HepG2 (cell line): ENCODE measurements around the gene TULP3. TPM values are rescaled to one million over a fixed set of nuclear protein-coding genes. Genes with fewer than 3 reads are reported as not detected.

ENCODE experiments used
- ATAC-seq: fragments of 200-7000 bp; cut with Tn5 transposase; 3 replicates; pipeline ENCODE4 v1.9.1; 2020; ENCODE audit warnings: mild to moderate bottlenecking, moderate library complexity
- BruUV-seq: library from RNA; stranded (reverse); fragments of 400-500 nt; replicated peaks from 2 replicates; lab custom pipeline; 2021; lab: Mats Ljungman, UMichigan
- CTCF ChIA-PET: fragments of 300-600 bp; formaldehyde crosslinking; extraction: SDS; loops from one replicate; lab custom pipeline; 2021; ENCODE audit warnings: low total read pairs, inconsistent platforms, low intra/inter-chr PET ratio; lab: Yijun Ruan, JAX
- POLR2A ChIA-PET: fragments of 350-600 bp; sonication (Branson Sonifier 250); formaldehyde crosslinking; loops from one replicate; lab custom pipeline; 2020; ENCODE audit warnings: antibody characterized with exemption, inconsistent platforms; lab: Yijun Ruan, JAX
- DNase-seq: peaks from one replicate; pipeline ENCODE4 v3.0.0-alpha.2; 2015; ENCODE audit warnings: low spot score
- FAIRE-seq: peaks from 3 replicates; lab custom pipeline; 2011; peaks lifted over from hg19 to GRCh38; lab: Jason Lieb, UNC
- H2AFZ ChIP-seq: one replicate; pipeline ENCODE4 v1.6.1; 2011; ENCODE audit warnings: low read length, inconsistent platforms
- H3K27ac ChIP-seq: fragments of 300-600 bp; 3 replicates; pipeline ENCODE4 v1.8.0; 2011; ENCODE audit warnings: mixed run types, mild to moderate bottlenecking, mixed read lengths, low read length, inconsistent platforms; ENCODE audit not compliant: insufficient read depth; ENCODE audit errors: extremely low read length
- H3K27me3 ChIP-seq, 2 experiments: fragments of 200-600 bp in 1 of 2; 2 replicates in 1 of 2; 3 replicates in 1 of 2; pipeline versions ENCODE4 v1.6.0 to v1.8.0; 2011; ENCODE audit warnings: low read length in 2 of 2, mild to moderate bottlenecking in 2 of 2, moderate library complexity in 2 of 2, inconsistent platforms in 1 of 2; ENCODE audit not compliant: insufficient read depth in 2 of 2, control insufficient read depth in 1 of 2
- H3K36me3 ChIP-seq, 2 experiments: fragments of 200-600 bp in 1 of 2; replicated peaks in 1 of 2; 2 replicates in 1 of 2; 3 replicates in 1 of 2; pipeline versions ENCODE4 v1.5.1 to v1.8.0; 2011; ENCODE audit warnings: low read length in 2 of 2, inconsistent platforms in 1 of 2; ENCODE audit not compliant: insufficient read depth in 2 of 2, control insufficient read depth in 1 of 2
- H3K4me1 ChIP-seq: 2 replicates; pipeline ENCODE4 v1.5.1; 2012; ENCODE audit warnings: low read length, inconsistent platforms; ENCODE audit not compliant: insufficient read depth
- H3K4me2 ChIP-seq: 2 replicates; pipeline ENCODE4 v1.6.0; 2011; ENCODE audit warnings: low read depth, low read length, inconsistent platforms
- H3K4me3 ChIP-seq, 3 experiments: fragments of 200-600 bp in 1 of 3; sonication (generic), shearing (Covaris generic) in 1 of 3; replicated peaks in 1 of 3; 2 replicates each; pipeline ENCODE4 v1.5.1; 2011 to 2016; ENCODE audit warnings: low read length in 3 of 3, inconsistent platforms in 2 of 3, low read depth in 2 of 3, mild to moderate bottlenecking in 2 of 3, control low read depth in 1 of 3, mixed read lengths in 1 of 3; ENCODE audit not compliant: insufficient read depth in 1 of 3
- H3K79me2 ChIP-seq: one replicate; pipeline ENCODE4 v1.6.1; 2011; ENCODE audit warnings: low read length, inconsistent platforms; ENCODE audit not compliant: insufficient read depth
- H3K9ac ChIP-seq: 2 replicates; pipeline ENCODE4 v1.6.0; 2011; ENCODE audit warnings: mild to moderate bottlenecking, low read depth, low read length, inconsistent platforms; ENCODE audit not compliant: insufficient read depth
- H3K9me3 ChIP-seq: 2 replicates; pipeline ENCODE4 v1.5.1; 2012; ENCODE audit warnings: mild to moderate bottlenecking, low read length
- H4K20me1 ChIP-seq: 2 replicates; pipeline ENCODE4 v1.6.0; 2011; ENCODE audit warnings: inconsistent platforms, mild to moderate bottlenecking, low read length, moderate library complexity; ENCODE audit not compliant: insufficient read depth
- CTCF ChIP-seq: sonication (generic); formaldehyde crosslinking; IDR thresholded peaks from 2 replicates; pipeline ENCODE4 v1.5.0; 2020; ENCODE audit warnings: mild to moderate bottlenecking, missing genetic modification reagents, moderate library complexity
- FOXJ3 ChIP-seq: sonication (generic); formaldehyde crosslinking; IDR thresholded peaks from 2 replicates; pipeline ENCODE4 v1.4.0; 2020; ENCODE audit warnings: missing genetic modification reagents, mild to moderate bottlenecking, borderline replicate concordance
- KLF11 ChIP-seq: IDR thresholded peaks from 2 replicates; pipeline ENCODE4 v1.6.1; 2016; ENCODE audit warnings: missing compliant biosample characterization
- MEIS1 ChIP-seq: sonication (generic); formaldehyde crosslinking; IDR thresholded peaks from 2 replicates; pipeline ENCODE4 v1.9.0; 2021; ENCODE audit warnings: mild to moderate bottlenecking, missing genetic modification reagents, moderate library complexity, borderline replicate concordance
- MTERF4 ChIP-seq: sonication (generic); formaldehyde crosslinking; IDR thresholded peaks from 2 replicates; pipeline ENCODE4 v1.8.0; 2023; ENCODE audit warnings: mild to moderate bottlenecking, missing genetic modification reagents
- REXO4 ChIP-seq: sonication (generic); formaldehyde crosslinking; IDR thresholded peaks from 2 replicates; pipeline ENCODE4 v1.8.0; 2022; ENCODE audit warnings: missing genetic modification reagents, mild to moderate bottlenecking, borderline replicate concordance
- TCF12 ChIP-seq, 2 experiments: fragments of 450-650 bp in 1 of 2; sonication (generic) in 1 of 2; formaldehyde crosslinking in 1 of 2; IDR thresholded peaks; 2 replicates each; pipeline versions ENCODE4 v1.6.1 to v1.8.0; 2017 to 2022; ENCODE audit warnings: antibody characterized with exemption in 1 of 2, mild to moderate bottlenecking in 1 of 2, missing genetic modification reagents in 1 of 2, moderate library complexity in 1 of 2
- ZNF292 ChIP-seq: sonication (generic); formaldehyde crosslinking; IDR thresholded peaks from 2 replicates; pipeline ENCODE4 v1.8.1; 2022; ENCODE audit warnings: mild to moderate bottlenecking, low read depth, missing genetic modification reagents, borderline replicate concordance
- ZNF318 ChIP-seq: sonication (generic); formaldehyde crosslinking; IDR thresholded peaks from 2 replicates; pipeline ENCODE4 v1.4.0; 2020; ENCODE audit warnings: mild to moderate bottlenecking, missing genetic modification reagents
- ZNF569 ChIP-seq: sonication (generic); formaldehyde crosslinking; IDR thresholded peaks from 2 replicates; pipeline ENCODE4 v1.5.0; 2020; ENCODE audit warnings: mild to moderate bottlenecking, missing genetic modification reagents, moderate library complexity, borderline replicate concordance
- ZNF629 ChIP-seq: sonication (generic); formaldehyde crosslinking; conservative IDR thresholded peaks from 2 replicates; pipeline ENCODE4 v1.5.0; 2020; ENCODE audit warnings: missing genetic modification reagents
- WGBS: methylation state at CpG from one replicate; pipeline ENCODE4 v1.1.6; 2017; ENCODE audit warnings: low lambda C conversion rate; 5-methylcytosine and 5-hydroxymethylcytosine counted together
- in situ Hi-C: cut with HindIII; loops from 2 replicates; pipeline ENCODE4 v1.10.0; 2017; ENCODE audit warnings: low pct_unique_long_range_greater_than_20kb; ENCODE audit not compliant: extremely low pct_ligation_motif_present
- intact Hi-C: fragments of 100-400 bp; cut with micrococcal nuclease; formaldehyde crosslinking; loops from one replicate; pipeline ENCODE4 v1.10.0; 2022; ENCODE audit not compliant: unreplicated experiment
- polyA plus RNA-seq, 8 experiments: library from polyadenylated mRNA; depleted of rRNA in 3 of 8; stranded (reverse) in 7 of 8; unstranded in 1 of 8; fragments of >200 nt; fragmentation: Illumina TruSeq in 4 of 8; extraction: Trizol in 4 of 8; gene quantifications; 2 replicates each; pipeline versions ENCODE4 v1.2.1 to v1.2.3, GENCODE V29; 2011 to 2016; ENCODE audit warnings: low read depth in 4 of 8, missing spikeins in 1 of 8, mixed read lengths in 1 of 8; ENCODE audit not compliant: insufficient read depth in 1 of 8
- total RNA-seq, 5 experiments: library from RNA; depleted of rRNA; stranded (reverse); fragments of >200 nt; fragmentation: Illumina TruSeq; extraction: Trizol; gene quantifications; 2 replicates each; pipeline ENCODE4 v1.2.3, GENCODE V29; 2016; ENCODE audit warnings: low read depth in 1 of 5

The TULP3 gene
- total and polyA plus RNA-seq, 2 of the 13 experiments (the other 11 are each of a cell fraction or from before 2014, with no cell fraction given) = 11.2 to 13.2 TPM

GRCh38 chr12:2877953-2878732, 12.5 kb upstream of the TULP3 start:
- Histone ChIP-seq H3K79me2 (peaks cover 56% of the 10 kb centered on the region), H2AFZ (no peak overlapping the region), H3K9ac (peak overlapping the region; percentile 96), H3K27me3 (no peaks in the 10 kb centered on the region; a peak in 1 of 5 replicates), H3K27ac (peak overlapping the region; percentile 84), H3K4me3 (peak overlapping the region; percentile 74 to 85 (median 77)), H3K9me3 (no peaks in the 10 kb centered on the region), H3K36me3 (peaks cover 3 to 5% of the 10 kb centered on the region in 2 experiments; a peak in 2 of 5 replicates), H3K4me2 (peak overlapping the region; percentile 88), H4K20me1 (no peaks in the 10 kb centered on the region), H3K4me1 (peaks cover 38% of the 10 kb centered on the region)
- BruUV-seq = no TSS peak
- DNase-seq = no peak
- POLR2A ChIA-PET = interaction anchor here (0.6 to 1.8 kb wide), 6 partner anchors 8 to 289 kb away, joined by 3 to 12 read pairs (median 4); partner anchors contain the start of gene TULP3
- ATAC-seq = peak; percentile 48
- in situ Hi-C loops (no loop called here), intact Hi-C loops (no loop called here)
- 10% methylated on average over 15 of the region's 16 CpGs for WGBS
- peak; percentile 39 for FAIRE-seq
- CTCF ChIA-PET = no interaction called here
- peak; percentile 42 for TF ChIP-seq ZNF629
- 0 out of 2 replicates have a peak, but pooled peaks have one; percentile 32 for TF ChIP-seq FOXJ3 (CRISPR knock-in tag)
- TF ChIP-seq CTCF = peak; percentile 27
- 0 out of 2 replicates have a peak, but pooled peaks have one; percentile 35 for TF ChIP-seq ZNF292 (CRISPR knock-in tag)
- TF ChIP-seq TCF12 (IDR thresholded peaks at IDR 0.05) = no peak
- no peak for TF ChIP-seq TCF12 (CRISPR knock-in tag; IDR thresholded peaks at IDR 0.05)
- TF ChIP-seq REXO4 = no peak
- 0 out of 2 replicates have a peak, but pooled peaks have one; percentile 14 for TF ChIP-seq ZNF318 (CRISPR knock-in tag)
- no peak for TF ChIP-seq MTERF4
- TF ChIP-seq MEIS1 (CRISPR knock-in tag) = 0 out of 2 replicates have a peak, but pooled peaks have one; percentile 43
- TF ChIP-seq KLF11 (CRISPR knock-in tag) = no peak
- no peak for TF ChIP-seq ZNF569
